22Rv1 (cell line): ENCODE data around the gene TMEM217.

Experiments
- ZFX ChIP-seq: fragments of 450-650 bp; IDR thresholded peaks from 2 replicates; pipeline ENCODE4 v1.6.1; 2017; ENCODE audit warnings: antibody characterized with exemption, borderline replicate concordance
- TF ChIP-seq, protein P1 (sequence below): fragments of 450-650 bp; IDR thresholded peaks from 2 replicates; pipeline ENCODE4 v1.5.1; 2017; ENCODE audit warnings: mild to moderate bottlenecking

- TF ChIP-seq, protein P1, sequence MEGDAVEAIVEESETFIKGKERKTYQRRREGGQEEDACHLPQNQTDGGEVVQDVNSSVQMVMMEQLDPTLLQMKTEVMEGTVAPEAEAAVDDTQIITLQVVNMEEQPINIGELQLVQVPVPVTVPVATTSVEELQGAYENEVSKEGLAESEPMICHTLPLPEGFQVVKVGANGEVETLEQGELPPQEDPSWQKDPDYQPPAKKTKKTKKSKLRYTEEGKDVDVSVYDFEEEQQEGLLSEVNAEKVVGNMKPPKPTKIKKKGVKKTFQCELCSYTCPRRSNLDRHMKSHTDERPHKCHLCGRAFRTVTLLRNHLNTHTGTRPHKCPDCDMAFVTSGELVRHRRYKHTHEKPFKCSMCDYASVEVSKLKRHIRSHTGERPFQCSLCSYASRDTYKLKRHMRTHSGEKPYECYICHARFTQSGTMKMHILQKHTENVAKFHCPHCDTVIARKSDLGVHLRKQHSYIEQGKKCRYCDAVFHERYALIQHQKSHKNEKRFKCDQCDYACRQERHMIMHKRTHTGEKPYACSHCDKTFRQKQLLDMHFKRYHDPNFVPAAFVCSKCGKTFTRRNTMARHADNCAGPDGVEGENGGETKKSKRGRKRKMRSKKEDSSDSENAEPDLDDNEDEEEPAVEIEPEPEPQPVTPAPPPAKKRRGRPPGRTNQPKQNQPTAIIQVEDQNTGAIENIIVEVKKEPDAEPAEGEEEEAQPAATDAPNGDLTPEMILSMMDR, result no peak
- no peak for TF ChIP-seq ZFX
Observed at GRCh38 chr6:37265001-37265400, 7.1 kb upstream of the TMEM217 start.
